ENCODE measurements around the gene RPS27. TPM values are rescaled to one million over a fixed set of nuclear protein-coding genes. Genes with fewer than 3 reads are reported as not detected.

Gene RPS27
- total RNA-seq, 4 donors from 2014 or later: 222 to 1,839 (median 900) TPM

GRCh38 chr1:153944005-153944826, 46.3 kb upstream of the RPS27 start:
- DNase-seq: no peak
- TF ChIP-seq EP300 (IDR thresholded peaks at IDR 0.05; ENCODE audit: low read depth) (no peak), POLR2AphosphoS5 (IDR thresholded peaks at IDR 0.05) (no peak), POLR2A (IDR thresholded peaks at IDR 0.05) (no peak), CTCF (IDR thresholded peaks at IDR 0.05) (no peak)
- Histone ChIP-seq H3K36me3 (peaks cover 0 to 15% (median 6%) of the 10 kb centered on the region in 4 donors), H3K27me3 (no peaks in the 10 kb centered on the region), H3K27ac (peak overlapping the region; percentile 97 to 99 (median 99)), H3K9me3 (no peaks in the 10 kb centered on the region), H3K4me3 (peak overlapping the region in 1 of 4 donors; percentile 91), H3K4me1 (peaks cover 0 to 15% (median 11%) of the 10 kb centered on the region in 4 donors)
- intact Hi-C loops (cut with DNase I; ENCODE audit: low total_unique reads): no loop called here
- in situ Hi-C loops (cut with MboI; ENCODE audit: low pct_ligation_motif_present in 1 of 4, low pct_unique_long_range_greater_than_20kb in 1 of 4, low sequenced_read_pairs in 3 of 4): loop anchor here in 2 of 4 donors (25.0 kb wide), 1 partner anchor 132 kb away; no protein-coding TSS in a partner anchor
- WGBS, 2 donors (ENCODE audit: low coverage in 1 of 2): 85% methylated on average over 15 of the region's 15 CpGs; no CpG with 5 or more reads in 1 of the 2 donors

- in situ Hi-C loops (cut with MboI; ENCODE audit: low pct_ligation_motif_present in 1 of 4, low pct_unique_long_range_greater_than_20kb in 1 of 4, low sequenced_read_pairs in 3 of 4) (loop anchor here in 2 of 4 donors (25.0 kb wide), 1 partner anchor 132 kb away; no protein-coding TSS in a partner anchor), intact Hi-C loops (cut with DNase I; ENCODE audit: low total_unique reads) (no loop called here)
- TF ChIP-seq CTCF (IDR thresholded peaks at IDR 0.05) (no peak), POLR2AphosphoS5 (IDR thresholded peaks at IDR 0.05) (no peak)
- H3K9me3 ChIP-seq: no peaks in the 10 kb centered on the region
- 43 to 64% methylated on average over 2 to 3 of the region's 3 CpGs for WGBS, 2 donors (ENCODE audit: low coverage in 1 of 2)
- H3K27ac ChIP-seq: peak overlapping the region; percentile 97 to 99 (median 99)
- H3K27me3 ChIP-seq: no peaks in the 10 kb centered on the region
- peaks cover 0 to 18% (median 8%) of the 10 kb centered on the region in 4 donors for H3K36me3 ChIP-seq
- peak overlapping the region in 2 of 4 donors; percentile 91 to 97 for H3K4me3 ChIP-seq
- no peak for DNase-seq
- peaks cover 0 to 15% (median 11%) of the 10 kb centered on the region in 4 donors for H3K4me1 ChIP-seq
Observed at GRCh38 chr1:153944827-153945117, 45.8 kb upstream of the RPS27 start.

GRCh38 chr1:153945131-153945794, 45.3 kb upstream of the RPS27 start:
- Histone ChIP-seq H3K9me3 (no peaks in the 10 kb centered on the region), H3K27ac (peak overlapping the region; percentile 97 to 99 (median 99)), H3K4me1 (peaks cover 0 to 15% (median 11%) of the 10 kb centered on the region in 4 donors), H3K27me3 (no peaks in the 10 kb centered on the region), H3K4me3 (peak overlapping the region; percentile 79 to 97 (median 92)), H3K36me3 (peaks cover 0 to 23% (median 10%) of the 10 kb centered on the region in 4 donors)
- intact Hi-C loops (cut with DNase I; ENCODE audit: low total_unique reads) (no loop called here), in situ Hi-C loops (cut with MboI; ENCODE audit: low pct_ligation_motif_present in 1 of 4, low pct_unique_long_range_greater_than_20kb in 1 of 4, low sequenced_read_pairs in 3 of 4) (loop anchor here in 2 of 4 donors (25.0 kb wide), 1 partner anchor 133 kb away; no protein-coding TSS in a partner anchor)
- TF ChIP-seq POLR2AphosphoS5 (IDR thresholded peaks at IDR 0.05) (no peak), CTCF (IDR thresholded peaks at IDR 0.05) (peak in 1 of 5 experiments; percentile 7)
- WGBS, 2 donors (ENCODE audit: low coverage in 1 of 2): 10 to 60% methylated on average over 3 to 12 of the region's 12 CpGs
- peak; percentile 65 for DNase-seq

All from transverse colon (tissue), 4 donors.